IPS-11a (cell line): ENCODE measurements around the gene LHX1.

Source experiments
- H3K4me3 ChIP-seq: one replicate; pipeline ENCODE4 v1.5.1; 2013; ENCODE audit warnings: low read depth, low read length, control low read depth

The LHX1 gene

GRCh38 chr17:36937959-36938565, 787 bp downstream of the LHX1 start:
- no peak overlapping the region for H3K4me3 ChIP-seq

GRCh38 chr17:36938566-36939051, 1.3 kb downstream of the LHX1 start:
- peak overlapping the region; percentile 13 for H3K4me3 ChIP-seq

- no peak overlapping the region for H3K4me3 ChIP-seq
Observed at GRCh38 chr17:36939052-36939801, 2.0 kb downstream of the LHX1 start.

- no peak overlapping the region for H3K4me3 ChIP-seq
Observed at GRCh38 chr17:36939802-36940312, 2.6 kb downstream of the LHX1 start.

- no peak overlapping the region for H3K4me3 ChIP-seq
Observed at GRCh38 chr17:36940313-36941264, 3.3 kb downstream of the LHX1 start.

GRCh38 chr17:36941265-36942010, 4.2 kb downstream of the LHX1 start:
- no peak overlapping the region for H3K4me3 ChIP-seq

GRCh38 chr17:36942019-36942599, 4.8 kb downstream of the LHX1 start:
- H3K4me3 ChIP-seq = peak overlapping the region; percentile 8

GRCh38 chr17:36942631-36943125, 5.4 kb downstream of the LHX1 start:
- H3K4me3 ChIP-seq = no peak overlapping the region

- no peak overlapping the region for H3K4me3 ChIP-seq
Observed at GRCh38 chr17:36943250-36944191, 6.2 kb downstream of the LHX1 start.

- H3K4me3 ChIP-seq = no peak overlapping the region
Observed at GRCh38 chr17:36944553-36944952, 7.3 kb downstream of the LHX1 start.

GRCh38 chr17:36945140-36945539, 7.9 kb downstream of the LHX1 start:
- no peak overlapping the region for H3K4me3 ChIP-seq

- no peak overlapping the region for H3K4me3 ChIP-seq
Observed at GRCh38 chr17:36945959-36946725, 8.9 kb downstream of the LHX1 start.

- H3K4me3 ChIP-seq = no peak overlapping the region
Observed at GRCh38 chr17:36946726-36947091, 9.4 kb downstream of the LHX1 start.

GRCh38 chr17:36947922-36948716, 10.8 kb downstream of the LHX1 start:
- H3K4me3 ChIP-seq = peak overlapping the region; percentile 62

- H3K4me3 ChIP-seq = peak within 1 kb of the TSS; percentile 62
Observed at GRCh38 chr17:36948717-36949460, 11.6 kb downstream of the LHX1 start, which contains the start of gene AATF. Gene AATF (plus strand): TSS chr17:36948954. CDS start chr17:36949126, 172 bp downstream.

- peak overlapping the region; percentile 62 for H3K4me3 ChIP-seq
Observed at GRCh38 chr17:36949461-36949927, 12.2 kb downstream of the LHX1 start.
